ENCODE measurements around the gene PAFAH1B2. TPM values are rescaled to one million over a fixed set of nuclear protein-coding genes. Genes with fewer than 3 reads are reported as not detected.

The PAFAH1B2 gene
- total and polyA plus RNA-seq, 10 donors, result 14.3 to 80.4 (median 63.7) TPM

GRCh38 chr11:117176186-117176585 is 32.1 kb downstream of the PAFAH1B2 start:
- H3K27me3 ChIP-seq (replicated peaks in 1 of 7), result no peaks in the 10 kb centered on the region
- no peaks in the 10 kb centered on the region for H3K9me3 ChIP-seq
- peaks cover 0 to 9% (median 1%) of the 10 kb centered on the region in 6 donors for H3K36me3 ChIP-seq
- H3K4me1 ChIP-seq, result peaks cover 16 to 50% (median 32%) of the 10 kb centered on the region in 6 donors
- H3K27ac ChIP-seq, result no peak overlapping the region
- H3K4me3 ChIP-seq, result no peak overlapping the region
- intact Hi-C loops (cut with DNase I; ENCODE audit: low total_unique reads), result no loop called here
- 85 to 100% (median 91%) methylated on average over 1 of the region's 1 CpG for WGBS, 5 donors
- DNase-seq, result no peak
- TF ChIP-seq CTCF (IDR thresholded peaks at IDR 0.05 in 8 of 11, conservative IDR thresholded peaks at IDR 0.05 in 3 of 11), result no peak
- no peak for TF ChIP-seq POLR2A (IDR thresholded peaks at IDR 0.05)
- TF ChIP-seq POLR2AphosphoS5 (IDR thresholded peaks at IDR 0.05), result no peak

GRCh38 chr11:117177534-117178209 is 33.6 kb downstream of the PAFAH1B2 start:
- Histone ChIP-seq H3K9me3 (no peaks in the 10 kb centered on the region), H3K27ac (peak overlapping the region in 6 of 8 donors; percentile 86 to 97 (median 96)), H3K27me3 (replicated peaks in 1 of 7) (no peaks in the 10 kb centered on the region), H3K36me3 (peaks cover 0 to 13% (median 9%) of the 10 kb centered on the region in 6 donors), H3K4me3 (peak overlapping the region in 5 of 8 donors; percentile 81 to 92 (median 90)), H3K4me1 (peaks cover 19 to 55% (median 37%) of the 10 kb centered on the region in 6 donors)
- WGBS, 5 donors, result 79 to 89% (median 85%) methylated on average over 10 of the region's 10 CpGs
- intact Hi-C loops (cut with DNase I; ENCODE audit: low total_unique reads), result no loop called here
- no peak for TF ChIP-seq CTCF (IDR thresholded peaks at IDR 0.05 in 8 of 11, conservative IDR thresholded peaks at IDR 0.05 in 3 of 11)
- TF ChIP-seq POLR2AphosphoS5 (IDR thresholded peaks at IDR 0.05), result no peak
- no peak for TF ChIP-seq POLR2A (IDR thresholded peaks at IDR 0.05)
- no peak for DNase-seq

GRCh38 chr11:117178210-117179034 is 34.3 kb downstream of the PAFAH1B2 start, which contains the start of gene SIDT2:
SIDT2 (plus strand) TSS chr11:117178743; CDS start chr11:117179264, 521 bp downstream.
- TF ChIP-seq POLR2AphosphoS5 (IDR thresholded peaks at IDR 0.05) (peak; percentile 98 to 99 (median 98)), POLR2A (IDR thresholded peaks at IDR 0.05) (peak; percentile 60 to 93 (median 61)), CTCF (IDR thresholded peaks at IDR 0.05 in 8 of 11, conservative IDR thresholded peaks at IDR 0.05 in 3 of 11) (peak in 5 of 11 experiments; percentile 7 to 42 (median 20))
- no peaks in the 10 kb centered on the region for H3K27me3 ChIP-seq (replicated peaks in 1 of 7)
- intact Hi-C loops (cut with DNase I; ENCODE audit: low total_unique reads), result no loop called here
- peak within 1 kb of the TSS; percentile 86 to 97 (median 94) for H3K27ac ChIP-seq
- peak; percentile 99 for DNase-seq
- 2 to 4% (median 2%) methylated on average over 30 to 51 of the region's 51 CpGs for WGBS, 5 donors
- peaks cover 0 to 20% (median 12%) of the 10 kb centered on the region in 6 donors for H3K36me3 ChIP-seq
- peak within 1 kb of the TSS; percentile 81 to 93 (median 86) for H3K4me3 ChIP-seq
- no peaks in the 10 kb centered on the region for H3K9me3 ChIP-seq
- peaks cover 19 to 47% (median 35%) of the 10 kb centered on the region in 6 donors for H3K4me1 ChIP-seq
